ENCODE data around the gene SH3RF2. TPM values are rescaled to one million over a fixed set of nuclear protein-coding genes. Genes with fewer than 3 reads are reported as not detected.

Gene SH3RF2
- total and polyA plus RNA-seq, 2 donors (not counting 1 experiment from before 2014, with no cell fraction given) = 0.03 TPM; not detected in 1

- H3K4me2 ChIP-seq (replicated peaks; ENCODE audit: low read depth, low read length, poor library complexity, severe bottlenecking) = no peak overlapping the region
- intact Hi-C loops (cut with micrococcal nuclease) = no loop called here
- Mint-ChIP-seq H3K27me3 (no peaks in the 10 kb centered on the region), H3K9me3 (ENCODE audit: insufficient read depth) (peaks cover 2% of the 10 kb centered on the region), H3K4me3 (no peak overlapping the region), H3K27ac (no peak overlapping the region), H3K4me1 (no peaks in the 10 kb centered on the region)
- no peaks in the 10 kb centered on the region for H4K20me1 ChIP-seq (ENCODE audit: control insufficient read depth, insufficient read depth, low read length, poor library complexity, severe bottlenecking)
- TF ChIP-seq EZH2 (IDR thresholded peaks at IDR 0.05; ENCODE audit: borderline replicate concordance, insufficient read depth, low read depth, low read length, poor library complexity, severe bottlenecking) = no peak
- TF ChIP-seq CTCF (IDR thresholded peaks at IDR 0.05) = no peak
- ATAC-seq (ENCODE audit: low read depth) (no peak), DNase-seq (no peak)
- 86% methylated on average over 2 of the region's 6 CpGs for WGBS (ENCODE audit: insufficient coverage)
- H2AFZ ChIP-seq (ENCODE audit: insufficient read depth, low read depth, low read length, poor library complexity, severe bottlenecking) = no peak overlapping the region
- no peaks in the 10 kb centered on the region for H3K36me3 ChIP-seq (replicated peaks in 1 of 2; ENCODE audit: control extremely low read depth in 1 of 2, control insufficient read depth in 1 of 2, extremely low read depth in 1 of 2, insufficient read depth in 2 of 2, low read length in 1 of 2)
- POLR2A ChIA-PET = no interaction called here
- CTCF ChIA-PET = no interaction called here
- H3K4me3 ChIP-seq (ENCODE audit: control extremely low read depth in 1 of 5, extremely low read depth in 1 of 5, insufficient read depth in 1 of 5, low read depth in 2 of 5, low read length in 4 of 5) = no peak overlapping the region
- H3K9ac ChIP-seq (ENCODE audit: low read length) = no peak overlapping the region
- H3K27ac ChIP-seq (ENCODE audit: low read length in 2 of 2) = no peak overlapping the region
- no peaks in the 10 kb centered on the region for H3K27me3 ChIP-seq (replicated peaks in 1 of 4; ENCODE audit: control extremely low read depth in 1 of 4, control insufficient read depth in 3 of 4, insufficient read depth in 4 of 4, low read length in 3 of 4)
- no peaks in the 10 kb centered on the region for H3K4me1 ChIP-seq (ENCODE audit: control insufficient read depth in 2 of 2, insufficient read depth in 2 of 2, low read length in 2 of 2)
- peaks cover 0 to 6% (median 0%) of the 10 kb centered on the region in 3 donors for H3K9me3 ChIP-seq (ENCODE audit: control extremely low read depth in 1 of 3, control insufficient read depth in 2 of 3, insufficient read depth in 1 of 3, low read length in 2 of 3)
- H3K79me2 ChIP-seq (ENCODE audit: control insufficient read depth, insufficient read depth, low read length) = no peaks in the 10 kb centered on the region
These were observed 59.8 kb downstream of the SH3RF2 start for GRCh38 chr5:145996135-145996534.

- DNase-seq (no peak), ATAC-seq (ENCODE audit: low read depth) (no peak)
- Histone ChIP-seq H3K27ac (ENCODE audit: low read length in 2 of 2) (no peak overlapping the region), H3K4me3 (ENCODE audit: control extremely low read depth in 1 of 5, extremely low read depth in 1 of 5, insufficient read depth in 1 of 5, low read depth in 2 of 5, low read length in 4 of 5) (no peak overlapping the region), H3K79me2 (ENCODE audit: control insufficient read depth, insufficient read depth, low read length) (no peaks in the 10 kb centered on the region), H3K27me3 (replicated peaks in 1 of 4; ENCODE audit: control extremely low read depth in 1 of 4, control insufficient read depth in 3 of 4, insufficient read depth in 4 of 4, low read length in 3 of 4) (no peaks in the 10 kb centered on the region), H3K4me2 (replicated peaks; ENCODE audit: low read depth, low read length, poor library complexity, severe bottlenecking) (no peak overlapping the region), H3K9ac (ENCODE audit: low read length) (no peak overlapping the region), H4K20me1 (ENCODE audit: control insufficient read depth, insufficient read depth, low read length, poor library complexity, severe bottlenecking) (no peaks in the 10 kb centered on the region), H3K4me1 (ENCODE audit: control insufficient read depth in 2 of 2, insufficient read depth in 2 of 2, low read length in 2 of 2) (no peaks in the 10 kb centered on the region), H3K36me3 (replicated peaks in 1 of 2; ENCODE audit: control extremely low read depth in 1 of 2, control insufficient read depth in 1 of 2, extremely low read depth in 1 of 2, insufficient read depth in 2 of 2, low read length in 1 of 2) (no peaks in the 10 kb centered on the region), H3K9me3 (ENCODE audit: control extremely low read depth in 1 of 3, control insufficient read depth in 2 of 3, insufficient read depth in 1 of 3, low read length in 2 of 3) (no peaks in the 10 kb centered on the region), H2AFZ (ENCODE audit: insufficient read depth, low read depth, low read length, poor library complexity, severe bottlenecking) (no peak overlapping the region)
- WGBS (ENCODE audit: insufficient coverage) = 20% methylated on average over 1 of the region's 1 CpG
- intact Hi-C loops (cut with micrococcal nuclease) = no loop called here
- Mint-ChIP-seq H3K9me3 (ENCODE audit: insufficient read depth) (no peaks in the 10 kb centered on the region), H3K27me3 (peaks cover 5% of the 10 kb centered on the region), H3K4me1 (no peaks in the 10 kb centered on the region), H3K27ac (no peak overlapping the region), H3K4me3 (no peak overlapping the region)
- POLR2A ChIA-PET = no interaction called here
- CTCF ChIA-PET = no interaction called here
- no peak for TF ChIP-seq EZH2 (IDR thresholded peaks at IDR 0.05; ENCODE audit: borderline replicate concordance, insufficient read depth, low read depth, low read length, poor library complexity, severe bottlenecking)
- no peak for TF ChIP-seq CTCF (IDR thresholded peaks at IDR 0.05)
These were observed 62.8 kb downstream of the SH3RF2 start for GRCh38 chr5:145999208-145999607.

Data from B cell (primary cell).